ENCODE measurements around the gene FGGY.

DNA sequence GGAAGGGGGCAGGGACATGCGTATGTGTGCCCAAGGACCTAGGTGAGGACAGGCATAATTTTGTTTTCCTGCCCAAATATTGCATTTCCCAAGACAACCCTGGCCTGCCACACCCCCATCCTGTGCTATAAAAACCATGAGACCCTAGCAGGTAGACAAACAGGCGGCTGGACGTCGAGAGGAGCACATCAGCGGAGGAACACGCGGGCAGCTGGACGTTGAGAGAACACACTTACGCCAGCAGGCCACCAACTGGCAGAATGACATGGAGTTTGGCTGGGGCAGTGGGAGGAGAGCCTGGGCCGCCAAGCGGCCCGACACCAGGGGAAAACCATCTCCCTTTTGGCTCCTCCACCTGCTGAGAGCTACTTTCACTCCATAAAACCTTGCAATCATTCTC, 3.0 kb upstream of the FGGY start:
- TF ChIP-seq CTCF (conservative IDR thresholded peaks at IDR 0.05) (no peak), EZH2 (IDR thresholded peaks at IDR 0.05; ENCODE audit: low read depth) (no peak)
